AG04450 (cell line): ENCODE measurements around the gene VPS35. TPM values are rescaled to one million over a fixed set of nuclear protein-coding genes. Genes with fewer than 3 reads are reported as not detected.

Experiments
- CTCF ChIA-PET: fragments of 300-600, 350-600 bp; formaldehyde crosslinking; extraction: SDS; loops from one replicate; lab custom pipeline; 2022; ENCODE audit warnings: antibody characterized with exemption, inconsistent platforms; lab: Charles Lee
- POLR2A ChIA-PET: fragments of 350-600 bp; formaldehyde crosslinking; extraction: SDS; loops from one replicate; lab custom pipeline; 2021; ENCODE audit warnings: antibody characterized with exemption, inconsistent platforms; lab: Yijun Ruan, JAX
- DNase-seq: peaks from one replicate; pipeline ENCODE4 v3.0.0-alpha.2; 2011; ENCODE audit warnings: low read depth, low spot score
- H3K27ac ChIP-seq: one replicate; pipeline ENCODE4 v1.5.1; 2012; ENCODE audit warnings: low read depth, low read length, control low read depth
- H3K27me3 ChIP-seq: one replicate; pipeline ENCODE4 v1.6.0; 2012; ENCODE audit warnings: low read length; ENCODE audit not compliant: control insufficient read depth, insufficient read depth
- H3K4me3 ChIP-seq: 2 replicates; pipeline ENCODE4 v1.5.1; 2011; ENCODE audit warnings: mild to moderate bottlenecking, low read depth, low read length, control low read depth
- H3K9me3 ChIP-seq: 2 replicates; pipeline ENCODE4 v1.5.1; 2012; ENCODE audit warnings: low read length; ENCODE audit not compliant: control insufficient read depth, insufficient read depth
- polyA plus RNA-seq: library from polyadenylated mRNA; depleted of rRNA; stranded (reverse); fragments of >200 nt; gene quantifications from 2 replicates; pipeline ENCODE4 v1.2.3, GENCODE V29; 2011
- TF ChIP-seq, protein P1 (sequence below): IDR thresholded peaks from 2 replicates; pipeline ENCODE4 v1.5.1; 2011; ENCODE audit warnings: low read depth, low read length, control low read depth, inconsistent platforms

VPS35 gene
- polyA plus RNA-seq, 1 experiment: 73.2 TPM

DNA sequence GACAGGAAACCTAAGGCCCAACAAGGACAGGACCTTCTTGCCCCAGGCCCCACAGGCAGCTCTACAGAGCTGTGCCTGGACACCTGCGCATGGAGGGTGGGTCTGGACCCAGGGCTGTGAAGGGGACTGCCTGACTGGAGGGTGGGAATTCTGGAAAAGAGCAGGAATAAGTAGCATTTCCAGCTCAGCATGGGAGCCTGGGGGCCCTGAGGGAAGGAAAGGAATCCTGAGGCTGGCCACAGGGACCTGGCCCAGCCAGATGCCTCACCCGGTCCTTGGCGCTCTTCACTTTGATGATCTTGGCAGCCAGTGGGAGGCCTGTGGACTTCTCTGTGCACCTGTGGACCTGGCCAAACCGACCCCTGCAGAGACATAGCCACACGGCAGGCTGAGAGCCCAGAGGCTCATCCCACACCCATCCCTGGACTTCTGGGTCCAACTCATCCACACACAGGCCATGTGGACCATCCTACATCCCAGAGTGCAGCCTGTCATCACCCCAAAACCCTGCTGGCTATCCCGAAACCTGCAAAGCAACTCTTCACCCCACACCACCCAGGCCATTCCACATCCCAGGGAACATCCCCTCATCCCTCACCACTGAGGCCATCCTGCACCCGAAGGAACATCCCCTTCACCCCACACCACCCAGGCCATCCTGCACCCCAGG, 40.5 kb upstream of the VPS35 start:
- no peaks in the 10 kb centered on the region; the same call in 1 of the 2 replicates for H3K9me3 ChIP-seq
- H3K27me3 ChIP-seq: no peaks in the 10 kb centered on the region
- H3K27ac ChIP-seq: no peak overlapping the region
- TF ChIP-seq, protein P1, sequence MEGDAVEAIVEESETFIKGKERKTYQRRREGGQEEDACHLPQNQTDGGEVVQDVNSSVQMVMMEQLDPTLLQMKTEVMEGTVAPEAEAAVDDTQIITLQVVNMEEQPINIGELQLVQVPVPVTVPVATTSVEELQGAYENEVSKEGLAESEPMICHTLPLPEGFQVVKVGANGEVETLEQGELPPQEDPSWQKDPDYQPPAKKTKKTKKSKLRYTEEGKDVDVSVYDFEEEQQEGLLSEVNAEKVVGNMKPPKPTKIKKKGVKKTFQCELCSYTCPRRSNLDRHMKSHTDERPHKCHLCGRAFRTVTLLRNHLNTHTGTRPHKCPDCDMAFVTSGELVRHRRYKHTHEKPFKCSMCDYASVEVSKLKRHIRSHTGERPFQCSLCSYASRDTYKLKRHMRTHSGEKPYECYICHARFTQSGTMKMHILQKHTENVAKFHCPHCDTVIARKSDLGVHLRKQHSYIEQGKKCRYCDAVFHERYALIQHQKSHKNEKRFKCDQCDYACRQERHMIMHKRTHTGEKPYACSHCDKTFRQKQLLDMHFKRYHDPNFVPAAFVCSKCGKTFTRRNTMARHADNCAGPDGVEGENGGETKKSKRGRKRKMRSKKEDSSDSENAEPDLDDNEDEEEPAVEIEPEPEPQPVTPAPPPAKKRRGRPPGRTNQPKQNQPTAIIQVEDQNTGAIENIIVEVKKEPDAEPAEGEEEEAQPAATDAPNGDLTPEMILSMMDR: no peak
- H3K4me3 ChIP-seq: no peak overlapping the region
- no peak for DNase-seq
- ChIA-PET POLR2A (no interaction called here), CTCF (no interaction called here)

DNA sequence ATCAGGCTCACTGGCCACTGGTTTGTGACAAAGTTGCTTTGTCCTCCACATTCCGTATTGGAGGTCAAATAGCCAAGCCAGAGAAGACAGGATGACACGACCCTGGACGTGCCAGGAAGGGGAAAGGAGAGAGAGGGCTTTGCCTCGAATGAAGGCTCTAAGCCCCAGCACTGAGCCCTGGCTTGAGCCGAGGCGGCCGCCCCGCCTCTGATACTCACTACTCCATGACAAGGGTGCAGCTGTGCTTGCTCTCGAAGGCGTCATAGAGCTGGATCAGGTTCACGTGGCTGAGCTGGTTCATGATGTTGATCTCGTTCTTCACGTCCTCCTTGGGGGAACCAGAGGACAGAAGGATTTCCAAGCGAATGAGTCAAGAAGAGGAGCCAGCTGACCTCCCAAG, 39.8 kb upstream of the VPS35 start:
- H3K27me3 ChIP-seq: no peaks in the 10 kb centered on the region
- POLR2A ChIA-PET: no interaction called here
- H3K27ac ChIP-seq: no peak overlapping the region
- TF ChIP-seq, protein P1: no peak
- CTCF ChIA-PET: no interaction called here
- DNase-seq: no peak
- H3K9me3 ChIP-seq: no peaks in the 10 kb centered on the region; the same call in 1 of the 2 replicates
- no peak overlapping the region for H3K4me3 ChIP-seq

DNA sequence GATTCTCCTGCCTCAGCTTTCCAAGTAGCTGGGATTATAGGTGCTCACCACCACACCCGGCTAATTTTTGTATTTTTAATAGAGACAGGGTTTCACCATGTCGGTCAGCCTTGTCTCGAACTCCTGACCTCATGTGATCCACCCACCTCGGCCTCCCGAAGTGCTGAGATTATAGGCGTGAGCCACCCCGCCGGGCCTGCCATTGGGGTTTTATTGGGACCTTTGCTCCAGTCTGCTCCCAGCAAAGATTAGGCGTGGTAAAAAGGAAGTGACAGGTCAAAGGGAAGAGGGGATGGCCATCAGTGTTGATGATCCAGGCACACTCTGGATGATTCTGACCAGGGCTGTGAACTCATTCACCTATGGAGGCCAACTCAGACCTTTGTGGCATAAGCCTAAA, 38.7 kb upstream of the VPS35 start:
- H3K4me3 ChIP-seq: no peak overlapping the region
- CTCF ChIA-PET: interaction anchor here (0.7 kb wide), 1 partner anchor 126 kb away, joined by 3 read pairs; no protein-coding TSS in a partner anchor
- POLR2A ChIA-PET: no interaction called here
- H3K9me3 ChIP-seq: no peaks in the 10 kb centered on the region; the same call in 1 of the 2 replicates
- H3K27ac ChIP-seq: no peak overlapping the region
- no peak for DNase-seq
- TF ChIP-seq, protein P1: no peak
- H3K27me3 ChIP-seq: no peaks in the 10 kb centered on the region

DNA sequence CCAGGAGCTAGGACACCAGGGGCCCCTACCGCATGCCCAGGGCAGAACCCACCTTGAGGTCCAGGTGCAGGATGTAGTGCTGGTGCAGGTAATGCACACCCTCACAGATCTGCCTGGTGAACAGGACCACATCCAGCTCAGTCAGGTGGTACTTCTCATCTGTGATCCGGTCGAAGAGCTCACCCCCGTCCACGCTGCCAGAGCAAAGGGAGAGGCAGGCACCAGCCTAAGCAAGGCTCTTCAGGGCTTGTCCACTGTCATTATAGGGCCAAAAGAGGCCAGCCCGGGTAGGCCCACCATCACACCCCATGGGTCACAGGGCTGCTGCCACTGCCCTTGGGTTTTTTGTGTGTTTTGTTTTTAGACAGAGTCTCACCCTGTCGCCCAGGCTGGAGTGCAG, 38.2 kb upstream of the VPS35 start:
- TF ChIP-seq, protein P1: no peak
- Histone ChIP-seq H3K4me3 (no peak overlapping the region), H3K27ac (no peak overlapping the region), H3K27me3 (no peaks in the 10 kb centered on the region), H3K9me3 (no peaks in the 10 kb centered on the region; the same call in 1 of the 2 replicates)
- ChIA-PET POLR2A (no interaction called here), CTCF (no interaction called here)
- no peak for DNase-seq

DNA sequence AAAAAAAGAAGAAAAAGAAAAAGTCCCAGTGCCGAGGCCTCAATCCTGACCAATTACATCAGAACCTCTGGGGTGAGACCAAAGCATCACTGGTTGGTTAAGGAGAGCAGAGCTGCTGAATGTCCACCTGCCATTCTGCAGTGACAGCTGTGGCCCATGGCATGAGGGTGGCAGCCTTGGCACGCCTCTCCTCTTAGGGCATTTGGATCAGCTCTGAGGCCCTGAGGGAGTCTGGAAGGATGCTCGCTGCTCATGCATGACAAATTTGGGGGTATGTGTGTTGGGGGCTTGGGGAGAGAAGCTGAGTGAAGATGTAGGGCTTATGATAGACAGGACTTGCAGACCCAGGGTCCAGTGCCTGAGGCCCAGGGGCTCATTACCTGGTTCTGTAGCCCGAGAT, 32.9 kb upstream of the VPS35 start:
- Histone ChIP-seq H3K9me3 (no peaks in the 10 kb centered on the region), H3K27me3 (no peaks in the 10 kb centered on the region), H3K4me3 (no peak overlapping the region), H3K27ac (no peak overlapping the region)
- TF ChIP-seq, protein P1: no peak
- ChIA-PET POLR2A (no interaction called here), CTCF (no interaction called here)
- no peak for DNase-seq
